MM.1S (cell line): ENCODE measurements around the gene EVA1B.

Experiments used
- CTCF ChIP-seq: fragments of 300-600 bp; sonication (generic); IDR thresholded peaks from 2 replicates; pipeline ENCODE4 v1.5.1; 2016; ENCODE audit warnings: antibody characterized with exemption, low read length, mixed read lengths
- EZH2 ChIP-seq: fragments of 300-600 bp; sonication (generic); optimal IDR thresholded peaks from 2 replicates; pipeline ENCODE3; 2017; ENCODE audit warnings: low read depth, mild to moderate bottlenecking, antibody characterized with exemption, low read length, mixed read lengths
- EZH2phosphoT487 ChIP-seq: fragments of 300-600 bp; sonication (generic); IDR thresholded peaks from 2 replicates; pipeline ENCODE4 v1.6.1; 2018; ENCODE audit warnings: antibody characterized with exemption, low read length

- TF ChIP-seq CTCF (no peak), EZH2 (no peak), EZH2phosphoT487 (no peak)
Observed at GRCh38 chr1:36339215-36339614, 15.8 kb upstream of the EVA1B start.
